ENCODE results near the gene GZMM.

The GZMM gene

GRCh38 chr19:533364-534058 is 10.3 kb upstream of the GZMM start:
- Histone ChIP-seq H3K4me1 (ENCODE audit: control insufficient read depth, insufficient read depth, low read length) (peaks cover 7% of the 10 kb centered on the region), H3K9me3 (ENCODE audit: control insufficient read depth, insufficient read depth, low read depth, low read length) (no peaks in the 10 kb centered on the region), H3K36me3 (ENCODE audit: control insufficient read depth in 2 of 2, insufficient read depth in 1 of 2, low read length in 2 of 2) (peaks cover 6 to 35% of the 10 kb centered on the region in 2 experiments; a peak in 2 of 3 replicates), H3K4me3 (ENCODE audit: low read depth, low read length) (peak overlapping the region; percentile 89), H3K27ac (ENCODE audit: extremely low read depth, low read depth, low read length) (peak overlapping the region; percentile 96; the same call in 1 of the 2 replicates)
- TF ChIP-seq ZNF146 (tag by site-specific recombination; IDR thresholded peaks at IDR 0.05) (no peak), BCL11B (tag by site-specific recombination; IDR thresholded peaks at IDR 0.05; ENCODE audit: low read depth) (no peak), ZSCAN30 (tag by site-specific recombination; IDR thresholded peaks at IDR 0.05) (no peak), ZFHX2 (tag by site-specific recombination; conservative IDR thresholded peaks at IDR 0.05) (peak; percentile 37; the same call in 1 of the 2 replicates), ZNF654 (tag by site-specific recombination; IDR thresholded peaks at IDR 0.05; ENCODE audit: low read depth) (no peak), ZNF391 (tag by site-specific recombination; IDR thresholded peaks at IDR 0.05; ENCODE audit: borderline replicate concordance, low read depth) (no peak)
- POLR2A ChIA-PET = interaction anchor here (2.1 to 3.8 kb wide), 3 partner anchors 22 to 41 kb away, joined by 16 to 35 read pairs (median 17); no protein-coding TSS in a partner anchor
- CTCF ChIA-PET = interaction anchor here (0.7 to 6.4 kb wide), 3 partner anchors 9 to 286 kb away, joined by 3 to 49 read pairs (median 5); no protein-coding TSS in a partner anchor

DNA sequence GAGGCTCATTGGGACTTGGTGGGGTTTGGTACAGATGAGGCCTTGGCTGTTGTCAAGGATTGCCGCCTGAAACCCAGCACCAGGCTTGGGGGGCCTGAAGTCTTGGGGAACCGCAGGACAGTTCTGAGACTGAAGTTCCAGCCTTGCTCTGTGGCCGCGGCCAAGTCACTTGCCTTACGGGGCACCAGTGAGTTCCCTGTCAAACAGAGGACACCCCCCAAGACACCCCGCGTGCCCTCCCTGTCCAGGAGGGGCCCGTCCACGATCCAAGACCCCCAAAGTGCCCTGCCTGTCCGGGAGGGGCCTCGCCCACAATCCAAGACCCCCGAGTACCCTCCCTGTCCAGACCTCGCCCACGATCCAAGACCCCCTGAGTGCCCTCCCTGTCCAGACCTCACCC is 9.8 kb upstream of the GZMM start:
- CTCF ChIA-PET = no interaction called here
- H3K4me3 ChIP-seq (ENCODE audit: low read depth, low read length) = no peak overlapping the region

GRCh38 chr19:535017-535835 is 8.6 kb upstream of the GZMM start:
- H3K36me3 ChIP-seq (ENCODE audit: control insufficient read depth in 2 of 2, insufficient read depth in 1 of 2, low read length in 2 of 2) = peaks cover 6 to 46% of the 10 kb centered on the region in 2 experiments; a peak in 2 of 3 replicates
- no peak overlapping the region for H3K4me3 ChIP-seq (ENCODE audit: low read depth, low read length)
- no peaks in the 10 kb centered on the region for H3K9me3 ChIP-seq (ENCODE audit: control insufficient read depth, insufficient read depth, low read depth, low read length)
- ChIA-PET POLR2A (no interaction called here), CTCF (interaction anchor here (0.7 to 1.0 kb wide), 2 partner anchors 25 kb away, joined by 3 to 4 read pairs; no protein-coding TSS in a partner anchor)
- peaks cover 7% of the 10 kb centered on the region for H3K4me1 ChIP-seq (ENCODE audit: control insufficient read depth, insufficient read depth, low read length)
- peak overlapping the region; percentile 31; the same call in 1 of the 2 replicates for H3K27ac ChIP-seq (ENCODE audit: extremely low read depth, low read depth, low read length)
- peak; percentile 83 for TF ChIP-seq GLIS1 (tag by site-specific recombination; IDR thresholded peaks at IDR 0.05)
- peak; percentile 41 for TF ChIP-seq ZFHX2 (tag by site-specific recombination; conservative IDR thresholded peaks at IDR 0.05)
- no peak for TF ChIP-seq ZNF274 (IDR thresholded peaks at IDR 0.05; ENCODE audit: low read length)
- no peak for TF ChIP-seq ZNF274 (tag by site-specific recombination; IDR thresholded peaks at IDR 0.05; ENCODE audit: borderline replicate concordance)
- no peak for TF ChIP-seq ZNF837 (tag by site-specific recombination; IDR thresholded peaks at IDR 0.05)
- TF ChIP-seq BCL11B (tag by site-specific recombination; IDR thresholded peaks at IDR 0.05; ENCODE audit: low read depth) = peak; percentile 45; the same call in 1 of the 2 replicates
- TF ChIP-seq ZIC2 (tag by site-specific recombination; IDR thresholded peaks at IDR 0.05) = peak; percentile 85

More for the DNA sequence above, 9.8 kb upstream of the GZMM start:
- no peak for TF ChIP-seq EGR2 (tag by site-specific recombination; IDR thresholded peaks at IDR 0.05; ENCODE audit: low read depth)
- no peak for TF ChIP-seq ZNF341 (tag by site-specific recombination; IDR thresholded peaks at IDR 0.05; ENCODE audit: low read depth)
- TF ChIP-seq ZBTB20 (tag by site-specific recombination; IDR thresholded peaks at IDR 0.05) = no peak
- TF ChIP-seq SCRT2 (tag by site-specific recombination; IDR thresholded peaks at IDR 0.05) = no peak
- no peak for TF ChIP-seq ZBTB8A (tag by site-specific recombination; IDR thresholded peaks at IDR 0.05)
- no peak for TF ChIP-seq ZSCAN16 (tag by site-specific recombination; IDR thresholded peaks at IDR 0.05)
- TF ChIP-seq RBAK (tag by site-specific recombination; IDR thresholded peaks at IDR 0.05) = no peak
- no peak for TF ChIP-seq ZNF138 (tag by site-specific recombination; IDR thresholded peaks at IDR 0.05; ENCODE audit: borderline replicate concordance)
- no peak for TF ChIP-seq ZNF239 (tag by site-specific recombination; IDR thresholded peaks at IDR 0.05)
- no peak for TF ChIP-seq ZNF416 (tag by site-specific recombination; IDR thresholded peaks at IDR 0.05)
- no peak for TF ChIP-seq IKZF3 (tag by site-specific recombination; IDR thresholded peaks at IDR 0.05)
- TF ChIP-seq ZEB2 (tag by site-specific recombination; IDR thresholded peaks at IDR 0.05) = no peak
- TF ChIP-seq ZSCAN30 (tag by site-specific recombination; IDR thresholded peaks at IDR 0.05) = no peak
- TF ChIP-seq KLF10 (tag by site-specific recombination; IDR thresholded peaks at IDR 0.05) = no peak
- no peak for TF ChIP-seq OVOL3 (tag by site-specific recombination; IDR thresholded peaks at IDR 0.05)
- no peak for TF ChIP-seq HOXD13 (CRISPR knock-in tag; IDR thresholded peaks at IDR 0.05; ENCODE audit: borderline replicate concordance)
- TF ChIP-seq, protein P1, sequence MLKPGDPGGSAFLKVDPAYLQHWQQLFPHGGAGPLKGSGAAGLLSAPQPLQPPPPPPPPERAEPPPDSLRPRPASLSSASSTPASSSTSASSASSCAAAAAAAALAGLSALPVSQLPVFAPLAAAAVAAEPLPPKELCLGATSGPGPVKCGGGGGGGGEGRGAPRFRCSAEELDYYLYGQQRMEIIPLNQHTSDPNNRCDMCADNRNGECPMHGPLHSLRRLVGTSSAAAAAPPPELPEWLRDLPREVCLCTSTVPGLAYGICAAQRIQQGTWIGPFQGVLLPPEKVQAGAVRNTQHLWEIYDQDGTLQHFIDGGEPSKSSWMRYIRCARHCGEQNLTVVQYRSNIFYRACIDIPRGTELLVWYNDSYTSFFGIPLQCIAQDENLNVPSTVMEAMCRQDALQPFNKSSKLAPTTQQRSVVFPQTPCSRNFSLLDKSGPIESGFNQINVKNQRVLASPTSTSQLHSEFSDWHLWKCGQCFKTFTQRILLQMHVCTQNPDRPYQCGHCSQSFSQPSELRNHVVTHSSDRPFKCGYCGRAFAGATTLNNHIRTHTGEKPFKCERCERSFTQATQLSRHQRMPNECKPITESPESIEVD (tag by site-specific recombination; IDR thresholded peaks at IDR 0.05) = no peak
- TF ChIP-seq, protein P2, sequence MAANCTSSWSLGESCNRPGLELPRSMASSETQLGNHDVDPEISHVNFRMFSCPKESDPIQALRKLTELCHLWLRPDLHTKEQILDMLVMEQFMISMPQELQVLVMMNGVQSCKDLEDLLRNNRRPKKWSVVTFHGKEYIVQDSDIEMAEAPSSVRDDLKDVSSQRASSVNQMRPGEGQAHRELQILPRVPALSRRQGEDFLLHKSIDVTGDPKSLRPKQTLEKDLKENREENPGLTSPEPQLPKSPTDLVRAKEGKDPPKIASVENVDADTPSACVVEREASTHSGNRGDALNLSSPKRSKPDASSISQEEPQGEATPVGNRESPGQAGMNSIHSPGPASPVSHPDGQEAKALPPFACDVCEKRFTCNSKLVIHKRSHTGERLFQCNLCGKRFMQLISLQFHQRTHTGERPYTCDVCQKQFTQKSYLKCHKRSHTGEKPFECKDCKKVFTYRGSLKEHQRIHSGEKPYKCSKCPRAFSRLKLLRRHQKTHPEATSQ (tag by site-specific recombination; IDR thresholded peaks at IDR 0.05) = no peak
- TF ChIP-seq ZNF658 (tag by site-specific recombination; IDR thresholded peaks at IDR 0.05) = no peak
- TF ChIP-seq ZNF157 (tag by site-specific recombination; IDR thresholded peaks at IDR 0.05) = no peak
- Histone ChIP-seq H3K9me3 (ENCODE audit: control insufficient read depth, insufficient read depth, low read depth, low read length) (no peaks in the 10 kb centered on the region), H3K4me1 (ENCODE audit: control insufficient read depth, insufficient read depth, low read length) (peaks cover 7% of the 10 kb centered on the region), H3K36me3 (ENCODE audit: control insufficient read depth in 2 of 2, insufficient read depth in 1 of 2, low read length in 2 of 2) (peaks cover 6 to 40% of the 10 kb centered on the region in 2 experiments; a peak in 2 of 3 replicates), H3K27ac (ENCODE audit: extremely low read depth, low read depth, low read length) (no peak overlapping the region)
- POLR2A ChIA-PET = no interaction called here
